ENCODE data around the gene COPS3.

The COPS3 gene

DNA sequence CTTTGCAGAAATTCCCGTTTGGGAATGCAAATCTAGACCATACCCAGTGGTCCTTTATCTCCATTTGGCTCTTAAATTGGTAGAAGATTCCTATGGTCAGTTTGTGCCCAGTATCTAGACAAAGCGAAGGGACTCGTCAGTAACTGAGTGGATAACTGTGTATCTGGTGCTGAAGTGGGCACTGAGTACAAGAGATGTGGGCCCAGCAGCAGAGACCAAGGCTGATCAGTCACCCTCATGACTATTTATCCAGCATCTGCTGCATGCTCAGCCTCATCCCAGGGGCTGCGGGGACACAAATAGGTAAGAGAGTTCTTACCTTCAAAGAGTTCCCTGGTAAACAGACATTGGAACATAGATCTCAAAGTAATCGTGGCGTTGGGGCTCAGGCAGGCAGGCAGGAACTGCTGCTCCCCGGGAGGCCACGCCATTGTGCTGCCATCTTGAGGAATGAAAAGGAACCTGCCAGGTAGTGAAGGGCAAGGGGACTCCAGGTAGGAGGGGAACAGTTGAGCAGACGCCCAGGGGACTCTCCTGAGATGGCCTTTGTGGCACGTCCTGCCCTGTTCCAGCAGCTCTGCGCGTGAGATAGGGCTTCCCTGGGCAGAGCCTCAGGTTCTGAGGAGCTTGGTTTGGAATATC is 32.4 kb upstream of the COPS3 start:
- peak; percentile 68 for DNase-seq
- Histone ChIP-seq H3K27me3 (replicated peaks; ENCODE audit: insufficient read depth, low read length) (no peaks in the 10 kb centered on the region), H3F3A (ENCODE audit: insufficient read depth, low read length) (no peaks in the 10 kb centered on the region), H3K4me1 (ENCODE audit: low read length) (no peaks in the 10 kb centered on the region), H3K36me3 (replicated peaks; ENCODE audit: insufficient read depth, low read length) (no peaks in the 10 kb centered on the region), H3K9ac (ENCODE audit: low read length) (no peak overlapping the region), H3K27ac (ENCODE audit: low read length) (no peak overlapping the region), H3K79me2 (ENCODE audit: low read length) (no peaks in the 10 kb centered on the region), H3K4me2 (ENCODE audit: low read depth, low read length) (no peak overlapping the region), H4K20me1 (ENCODE audit: insufficient read depth, low read length) (no peaks in the 10 kb centered on the region), H3K9me3 (replicated peaks; ENCODE audit: insufficient read depth, low read length) (no peaks in the 10 kb centered on the region), H3K4me3 (ENCODE audit: low read length) (no peak overlapping the region), H3K9me2 (replicated peaks; ENCODE audit: insufficient read depth, low read length) (no peaks in the 10 kb centered on the region), H2AFZ (ENCODE audit: low read length) (0 out of 2 replicates have a peak overlapping the region, but pooled peaks have one; percentile 1)
- TF ChIP-seq EZH2phosphoT487 (IDR thresholded peaks at IDR 0.05; ENCODE audit: low read length) (no peak), EZH2 (optimal IDR thresholded peaks at IDR 0.05; ENCODE audit: low read depth, low read length) (no peak)
- TF ChIP-seq, protein P1, sequence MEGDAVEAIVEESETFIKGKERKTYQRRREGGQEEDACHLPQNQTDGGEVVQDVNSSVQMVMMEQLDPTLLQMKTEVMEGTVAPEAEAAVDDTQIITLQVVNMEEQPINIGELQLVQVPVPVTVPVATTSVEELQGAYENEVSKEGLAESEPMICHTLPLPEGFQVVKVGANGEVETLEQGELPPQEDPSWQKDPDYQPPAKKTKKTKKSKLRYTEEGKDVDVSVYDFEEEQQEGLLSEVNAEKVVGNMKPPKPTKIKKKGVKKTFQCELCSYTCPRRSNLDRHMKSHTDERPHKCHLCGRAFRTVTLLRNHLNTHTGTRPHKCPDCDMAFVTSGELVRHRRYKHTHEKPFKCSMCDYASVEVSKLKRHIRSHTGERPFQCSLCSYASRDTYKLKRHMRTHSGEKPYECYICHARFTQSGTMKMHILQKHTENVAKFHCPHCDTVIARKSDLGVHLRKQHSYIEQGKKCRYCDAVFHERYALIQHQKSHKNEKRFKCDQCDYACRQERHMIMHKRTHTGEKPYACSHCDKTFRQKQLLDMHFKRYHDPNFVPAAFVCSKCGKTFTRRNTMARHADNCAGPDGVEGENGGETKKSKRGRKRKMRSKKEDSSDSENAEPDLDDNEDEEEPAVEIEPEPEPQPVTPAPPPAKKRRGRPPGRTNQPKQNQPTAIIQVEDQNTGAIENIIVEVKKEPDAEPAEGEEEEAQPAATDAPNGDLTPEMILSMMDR (IDR thresholded peaks at IDR 0.05; ENCODE audit: low read length) = peak; percentile 90

DNA sequence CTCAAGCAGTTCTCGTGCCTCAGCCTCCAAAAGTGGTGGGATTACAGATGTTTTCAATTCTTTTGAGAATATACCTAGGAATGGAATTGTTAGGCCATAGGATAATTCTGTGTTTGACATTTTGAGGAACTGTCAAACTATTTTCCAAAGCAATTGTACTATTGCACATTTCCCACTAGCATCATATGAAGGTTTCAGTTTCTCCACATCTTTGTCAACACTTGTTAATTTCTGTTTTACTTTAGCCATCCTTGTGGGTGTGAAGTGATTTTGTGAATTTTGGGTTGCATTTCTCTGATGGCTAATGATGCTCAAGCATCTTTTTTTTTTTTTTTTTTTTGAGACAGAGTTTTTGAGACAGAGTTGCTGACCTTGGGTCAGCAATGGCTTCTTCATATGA is 28.3 kb upstream of the COPS3 start:
- H3K9me3 ChIP-seq (replicated peaks; ENCODE audit: insufficient read depth, low read length) = no peaks in the 10 kb centered on the region

DNA sequence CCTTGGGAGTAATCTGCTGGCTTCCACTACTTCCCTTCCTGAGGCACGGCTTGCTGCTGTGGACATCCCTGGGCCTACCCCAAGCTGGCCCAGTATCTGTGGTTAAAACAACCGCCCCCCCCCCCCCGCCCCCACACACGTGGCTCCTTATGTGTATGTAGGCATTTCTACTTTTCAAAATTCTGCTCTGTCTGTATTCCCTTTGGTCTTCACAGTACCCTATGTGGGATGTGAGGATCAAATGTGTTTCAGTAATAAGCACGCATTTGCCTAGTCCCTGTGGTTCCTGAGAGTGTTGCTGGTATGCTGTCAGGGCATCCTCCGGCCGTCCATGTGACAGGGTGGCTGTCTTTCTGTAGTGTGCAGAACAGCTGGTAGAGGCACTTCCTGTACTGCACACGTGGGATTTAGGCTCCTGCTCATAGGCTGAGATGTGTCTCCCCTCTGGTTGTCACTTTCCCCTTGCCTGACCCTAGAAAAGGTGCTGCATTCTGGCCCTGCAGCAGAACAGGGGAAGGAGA is 24.3 kb upstream of the COPS3 start:
- Histone ChIP-seq H3K9ac (ENCODE audit: low read length) (peak overlapping the region; percentile 74), H3K4me1 (ENCODE audit: low read length) (peaks cover 26% of the 10 kb centered on the region), H3K9me2 (replicated peaks; ENCODE audit: insufficient read depth, low read length) (no peaks in the 10 kb centered on the region), H3K27ac (ENCODE audit: low read length) (peak overlapping the region; percentile 84), H3K27me3 (replicated peaks; ENCODE audit: insufficient read depth, low read length) (no peaks in the 10 kb centered on the region), H3K9me3 (replicated peaks; ENCODE audit: insufficient read depth, low read length) (no peaks in the 10 kb centered on the region), H4K20me1 (ENCODE audit: insufficient read depth, low read length) (no peaks in the 10 kb centered on the region), H3F3A (ENCODE audit: insufficient read depth, low read length) (peaks cover 34% of the 10 kb centered on the region), H3K79me2 (ENCODE audit: low read length) (peaks cover 11% of the 10 kb centered on the region), H2AFZ (ENCODE audit: low read length) (peak overlapping the region; percentile 49), H3K4me2 (ENCODE audit: low read depth, low read length) (peak overlapping the region; percentile 98), H3K4me3 (ENCODE audit: low read length) (peak overlapping the region; percentile 72; the same call in 1 of the 2 replicates), H3K36me3 (replicated peaks; ENCODE audit: insufficient read depth, low read length) (no peaks in the 10 kb centered on the region)
- TF ChIP-seq EZH2phosphoT487 (IDR thresholded peaks at IDR 0.05; ENCODE audit: low read length) (no peak), EZH2 (optimal IDR thresholded peaks at IDR 0.05; ENCODE audit: low read depth, low read length) (no peak)
- TF ChIP-seq, protein P1 (IDR thresholded peaks at IDR 0.05; ENCODE audit: low read length) = no peak
- peak; percentile 92 for DNase-seq

More for the DNA sequence above, 28.3 kb upstream of the COPS3 start:
- no peaks in the 10 kb centered on the region for H3K27me3 ChIP-seq (replicated peaks; ENCODE audit: insufficient read depth, low read length)
- no peak overlapping the region for H2AFZ ChIP-seq (ENCODE audit: low read length)
- no peaks in the 10 kb centered on the region for H4K20me1 ChIP-seq (ENCODE audit: insufficient read depth, low read length)
- peaks cover 17% of the 10 kb centered on the region for H3F3A ChIP-seq (ENCODE audit: insufficient read depth, low read length)
- H3K9ac ChIP-seq (ENCODE audit: low read length) = no peak overlapping the region
- H3K4me1 ChIP-seq (ENCODE audit: low read length) = peaks cover 13% of the 10 kb centered on the region
- no peak for TF ChIP-seq EZH2phosphoT487 (IDR thresholded peaks at IDR 0.05; ENCODE audit: low read length)
- TF ChIP-seq EZH2 (optimal IDR thresholded peaks at IDR 0.05; ENCODE audit: low read depth, low read length) = no peak
- TF ChIP-seq, protein P1 (IDR thresholded peaks at IDR 0.05; ENCODE audit: low read length) = no peak
- H3K9me2 ChIP-seq (replicated peaks; ENCODE audit: insufficient read depth, low read length) = no peaks in the 10 kb centered on the region
- H3K4me3 ChIP-seq (ENCODE audit: low read length) = no peak overlapping the region
- H3K79me2 ChIP-seq (ENCODE audit: low read length) = 0 out of 2 replicates have a peak, but pooled peaks cover 3% of the 10 kb centered on the region
- H3K36me3 ChIP-seq (replicated peaks; ENCODE audit: insufficient read depth, low read length) = no peaks in the 10 kb centered on the region
- DNase-seq = no peak
- no peak overlapping the region for H3K4me2 ChIP-seq (ENCODE audit: low read depth, low read length)
- no peak overlapping the region for H3K27ac ChIP-seq (ENCODE audit: low read length)
